Fibroblast of lung (primary cell): ENCODE results near the gene GUCY2C.

Source experiments
- EZH2 ChIP-seq: IDR thresholded peaks from 2 replicates; pipeline ENCODE4 v1.5.1; 2012; ENCODE audit warnings: low read length, control low read depth, mild to moderate bottlenecking; ENCODE audit errors: missing control alignments
- TF ChIP-seq, protein P1 (sequence below), 2 donors: IDR thresholded peaks in 1 of 2; conservative IDR thresholded peaks in 1 of 2; 1 replicate in 1 of 2; 2 replicates in 1 of 2; pipeline ENCODE4 v1.5.1; 2011 to 2012; ENCODE audit warnings: low read length in 2 of 2, control low read depth in 1 of 2, inconsistent platforms in 1 of 2, low read depth in 1 of 2, mild to moderate bottlenecking in 1 of 2

DNA sequence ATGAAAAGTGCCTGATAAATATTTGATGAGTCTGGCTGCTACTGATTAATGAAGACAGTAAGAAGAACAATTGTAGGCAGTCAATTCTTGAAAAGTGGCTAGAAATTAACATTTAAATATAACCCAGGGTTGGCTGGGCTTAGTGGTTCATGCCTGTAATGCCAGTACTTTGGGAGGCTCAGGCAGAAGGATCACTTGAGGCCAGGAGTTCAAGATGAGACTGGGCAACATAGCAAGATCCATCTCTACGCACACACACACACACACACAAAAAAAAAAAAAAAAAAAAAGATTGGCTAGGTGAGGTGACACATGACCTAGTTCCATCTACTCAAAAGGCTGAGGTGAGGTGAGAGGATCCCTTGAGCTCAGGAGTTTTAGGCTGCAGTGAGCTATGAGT is 120.8 kb downstream of the GUCY2C start:
- TF ChIP-seq EZH2, result no peak
- TF ChIP-seq, protein P1, sequence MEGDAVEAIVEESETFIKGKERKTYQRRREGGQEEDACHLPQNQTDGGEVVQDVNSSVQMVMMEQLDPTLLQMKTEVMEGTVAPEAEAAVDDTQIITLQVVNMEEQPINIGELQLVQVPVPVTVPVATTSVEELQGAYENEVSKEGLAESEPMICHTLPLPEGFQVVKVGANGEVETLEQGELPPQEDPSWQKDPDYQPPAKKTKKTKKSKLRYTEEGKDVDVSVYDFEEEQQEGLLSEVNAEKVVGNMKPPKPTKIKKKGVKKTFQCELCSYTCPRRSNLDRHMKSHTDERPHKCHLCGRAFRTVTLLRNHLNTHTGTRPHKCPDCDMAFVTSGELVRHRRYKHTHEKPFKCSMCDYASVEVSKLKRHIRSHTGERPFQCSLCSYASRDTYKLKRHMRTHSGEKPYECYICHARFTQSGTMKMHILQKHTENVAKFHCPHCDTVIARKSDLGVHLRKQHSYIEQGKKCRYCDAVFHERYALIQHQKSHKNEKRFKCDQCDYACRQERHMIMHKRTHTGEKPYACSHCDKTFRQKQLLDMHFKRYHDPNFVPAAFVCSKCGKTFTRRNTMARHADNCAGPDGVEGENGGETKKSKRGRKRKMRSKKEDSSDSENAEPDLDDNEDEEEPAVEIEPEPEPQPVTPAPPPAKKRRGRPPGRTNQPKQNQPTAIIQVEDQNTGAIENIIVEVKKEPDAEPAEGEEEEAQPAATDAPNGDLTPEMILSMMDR (conservative IDR thresholded peaks at IDR 0.05 in 1 of 2, IDR thresholded peaks at IDR 0.05 in 1 of 2; ENCODE audit: low read depth in 1 of 2, low read length in 2 of 2), result no peak
